Measurements from ENCODE around the gene CRMP1.

DNA sequence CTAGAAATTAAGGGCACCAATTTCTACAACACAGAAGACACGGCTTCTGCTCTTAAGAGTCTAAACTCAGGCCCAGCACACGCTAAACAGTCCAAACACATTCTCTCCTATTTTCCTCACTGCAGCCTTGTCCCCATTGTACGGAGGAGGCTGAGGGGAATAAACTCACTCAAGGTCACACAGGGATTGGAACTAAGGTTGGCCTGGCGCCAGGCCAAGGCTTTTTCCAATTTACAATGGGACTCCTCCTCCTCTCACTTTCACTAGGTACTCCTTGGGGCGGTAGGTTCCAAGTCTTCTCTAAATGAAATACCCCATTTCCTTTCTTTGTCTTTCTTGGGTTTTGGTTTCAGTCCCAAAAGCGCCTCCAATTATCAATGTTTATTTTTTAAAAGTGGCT is 48.7 kb upstream of the CRMP1 start:
- TF ChIP-seq, protein P1, sequence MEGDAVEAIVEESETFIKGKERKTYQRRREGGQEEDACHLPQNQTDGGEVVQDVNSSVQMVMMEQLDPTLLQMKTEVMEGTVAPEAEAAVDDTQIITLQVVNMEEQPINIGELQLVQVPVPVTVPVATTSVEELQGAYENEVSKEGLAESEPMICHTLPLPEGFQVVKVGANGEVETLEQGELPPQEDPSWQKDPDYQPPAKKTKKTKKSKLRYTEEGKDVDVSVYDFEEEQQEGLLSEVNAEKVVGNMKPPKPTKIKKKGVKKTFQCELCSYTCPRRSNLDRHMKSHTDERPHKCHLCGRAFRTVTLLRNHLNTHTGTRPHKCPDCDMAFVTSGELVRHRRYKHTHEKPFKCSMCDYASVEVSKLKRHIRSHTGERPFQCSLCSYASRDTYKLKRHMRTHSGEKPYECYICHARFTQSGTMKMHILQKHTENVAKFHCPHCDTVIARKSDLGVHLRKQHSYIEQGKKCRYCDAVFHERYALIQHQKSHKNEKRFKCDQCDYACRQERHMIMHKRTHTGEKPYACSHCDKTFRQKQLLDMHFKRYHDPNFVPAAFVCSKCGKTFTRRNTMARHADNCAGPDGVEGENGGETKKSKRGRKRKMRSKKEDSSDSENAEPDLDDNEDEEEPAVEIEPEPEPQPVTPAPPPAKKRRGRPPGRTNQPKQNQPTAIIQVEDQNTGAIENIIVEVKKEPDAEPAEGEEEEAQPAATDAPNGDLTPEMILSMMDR (conservative IDR thresholded peaks at IDR 0.05), result no peak
- TF ChIP-seq EZH2 (IDR thresholded peaks at IDR 0.05; ENCODE audit: low read depth), result no peak

Measured in PC-9 (cell line).